ENCODE results near the gene UQCR11.

Gene UQCR11

GRCh38 chr19:1577929-1578618 is 27.2 kb downstream of the UQCR11 start:
- no peak for TF ChIP-seq EP300 (IDR thresholded peaks at IDR 0.05; ENCODE audit: borderline replicate concordance)
- TF ChIP-seq FOXM1 (IDR thresholded peaks at IDR 0.05; ENCODE audit: borderline replicate concordance, low read depth), result no peak
- no peak for TF ChIP-seq RAD21 (IDR thresholded peaks at IDR 0.05; ENCODE audit: low read depth)
- no peak for TF ChIP-seq EGR1 (IDR thresholded peaks at IDR 0.05)
- no peak for TF ChIP-seq MAX (IDR thresholded peaks at IDR 0.05)
- TF ChIP-seq TEAD4 (IDR thresholded peaks at IDR 0.05), result no peak
- TF ChIP-seq CREB1 (IDR thresholded peaks at IDR 0.05; ENCODE audit: low read depth), result no peak
- no peak for TF ChIP-seq TAF1 (IDR thresholded peaks at IDR 0.05; ENCODE audit: low read depth)
- TF ChIP-seq TCF12 (IDR thresholded peaks at IDR 0.05; ENCODE audit: low read depth), result no peak
- no peak for TF ChIP-seq ZBTB7A (IDR thresholded peaks at IDR 0.05; ENCODE audit: low read depth)

GRCh38 chr19:1577090-1577928 is 28.0 kb downstream of the UQCR11 start:
- TF ChIP-seq NFIC (IDR thresholded peaks at IDR 0.05) (no peak), CREB1 (IDR thresholded peaks at IDR 0.05; ENCODE audit: low read depth) (no peak), ZBTB7A (IDR thresholded peaks at IDR 0.05; ENCODE audit: low read depth) (0 out of 2 replicates have a peak, but pooled peaks have one; percentile 24)

GRCh38 chr19:1576242-1577089 is 28.8 kb downstream of the UQCR11 start:
- TF ChIP-seq ZBTB7A (IDR thresholded peaks at IDR 0.05; ENCODE audit: low read depth) (0 out of 2 replicates have a peak, but pooled peaks have one; percentile 18), FOXM1 (IDR thresholded peaks at IDR 0.05; ENCODE audit: borderline replicate concordance, low read depth) (no peak)

GRCh38 chr19:1575323-1576241 is 29.7 kb downstream of the UQCR11 start:
- TF ChIP-seq EGR1 (IDR thresholded peaks at IDR 0.05), result no peak
- TF ChIP-seq, protein P1, sequence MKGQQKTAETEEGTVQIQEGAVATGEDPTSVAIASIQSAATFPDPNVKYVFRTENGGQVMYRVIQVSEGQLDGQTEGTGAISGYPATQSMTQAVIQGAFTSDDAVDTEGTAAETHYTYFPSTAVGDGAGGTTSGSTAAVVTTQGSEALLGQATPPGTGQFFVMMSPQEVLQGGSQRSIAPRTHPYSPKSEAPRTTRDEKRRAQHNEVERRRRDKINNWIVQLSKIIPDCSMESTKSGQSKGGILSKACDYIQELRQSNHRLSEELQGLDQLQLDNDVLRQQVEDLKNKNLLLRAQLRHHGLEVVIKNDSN (IDR thresholded peaks at IDR 0.05), result no peak
- no peak for TF ChIP-seq TCF12 (IDR thresholded peaks at IDR 0.05; ENCODE audit: low read depth)
- no peak for TF ChIP-seq MAX (IDR thresholded peaks at IDR 0.05)
- no peak for TF ChIP-seq TEAD4 (IDR thresholded peaks at IDR 0.05)
- no peak for TF ChIP-seq CEBPB (IDR thresholded peaks at IDR 0.05)
- TF ChIP-seq RAD21 (IDR thresholded peaks at IDR 0.05; ENCODE audit: low read depth), result no peak
- TF ChIP-seq NFIC (IDR thresholded peaks at IDR 0.05), result no peak
- TF ChIP-seq, protein P2, sequence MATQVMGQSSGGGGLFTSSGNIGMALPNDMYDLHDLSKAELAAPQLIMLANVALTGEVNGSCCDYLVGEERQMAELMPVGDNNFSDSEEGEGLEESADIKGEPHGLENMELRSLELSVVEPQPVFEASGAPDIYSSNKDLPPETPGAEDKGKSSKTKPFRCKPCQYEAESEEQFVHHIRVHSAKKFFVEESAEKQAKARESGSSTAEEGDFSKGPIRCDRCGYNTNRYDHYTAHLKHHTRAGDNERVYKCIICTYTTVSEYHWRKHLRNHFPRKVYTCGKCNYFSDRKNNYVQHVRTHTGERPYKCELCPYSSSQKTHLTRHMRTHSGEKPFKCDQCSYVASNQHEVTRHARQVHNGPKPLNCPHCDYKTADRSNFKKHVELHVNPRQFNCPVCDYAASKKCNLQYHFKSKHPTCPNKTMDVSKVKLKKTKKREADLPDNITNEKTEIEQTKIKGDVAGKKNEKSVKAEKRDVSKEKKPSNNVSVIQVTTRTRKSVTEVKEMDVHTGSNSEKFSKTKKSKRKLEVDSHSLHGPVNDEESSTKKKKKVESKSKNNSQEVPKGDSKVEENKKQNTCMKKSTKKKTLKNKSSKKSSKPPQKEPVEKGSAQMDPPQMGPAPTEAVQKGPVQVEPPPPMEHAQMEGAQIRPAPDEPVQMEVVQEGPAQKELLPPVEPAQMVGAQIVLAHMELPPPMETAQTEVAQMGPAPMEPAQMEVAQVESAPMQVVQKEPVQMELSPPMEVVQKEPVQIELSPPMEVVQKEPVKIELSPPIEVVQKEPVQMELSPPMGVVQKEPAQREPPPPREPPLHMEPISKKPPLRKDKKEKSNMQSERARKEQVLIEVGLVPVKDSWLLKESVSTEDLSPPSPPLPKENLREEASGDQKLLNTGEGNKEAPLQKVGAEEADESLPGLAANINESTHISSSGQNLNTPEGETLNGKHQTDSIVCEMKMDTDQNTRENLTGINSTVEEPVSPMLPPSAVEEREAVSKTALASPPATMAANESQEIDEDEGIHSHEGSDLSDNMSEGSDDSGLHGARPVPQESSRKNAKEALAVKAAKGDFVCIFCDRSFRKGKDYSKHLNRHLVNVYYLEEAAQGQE (IDR thresholded peaks at IDR 0.05; ENCODE audit: low read depth), result no peak
- no peak for TF ChIP-seq YY1 (IDR thresholded peaks at IDR 0.05; ENCODE audit: low read depth)
- TF ChIP-seq EP300 (IDR thresholded peaks at IDR 0.05; ENCODE audit: borderline replicate concordance), result no peak
- no peak for TF ChIP-seq FOXM1 (IDR thresholded peaks at IDR 0.05; ENCODE audit: borderline replicate concordance, low read depth)
- TF ChIP-seq TAF1 (IDR thresholded peaks at IDR 0.05; ENCODE audit: low read depth), result no peak
- TF ChIP-seq ZBTB7A (IDR thresholded peaks at IDR 0.05; ENCODE audit: low read depth), result no peak
- no peak for TF ChIP-seq CREB1 (IDR thresholded peaks at IDR 0.05; ENCODE audit: low read depth)

GRCh38 chr19:1574354-1575136 is 30.7 kb downstream of the UQCR11 start:
- TF ChIP-seq ZBTB7A (IDR thresholded peaks at IDR 0.05; ENCODE audit: low read depth), result no peak
- no peak for TF ChIP-seq EGR1 (IDR thresholded peaks at IDR 0.05)
- no peak for TF ChIP-seq MAX (IDR thresholded peaks at IDR 0.05)
- TF ChIP-seq TCF12 (IDR thresholded peaks at IDR 0.05; ENCODE audit: low read depth), result no peak
- TF ChIP-seq, protein P1 (IDR thresholded peaks at IDR 0.05), result no peak
- TF ChIP-seq CEBPB (IDR thresholded peaks at IDR 0.05), result no peak
- no peak for TF ChIP-seq CREB1 (IDR thresholded peaks at IDR 0.05; ENCODE audit: low read depth)
- TF ChIP-seq FOXM1 (IDR thresholded peaks at IDR 0.05; ENCODE audit: borderline replicate concordance, low read depth), result no peak
- no peak for TF ChIP-seq RAD21 (IDR thresholded peaks at IDR 0.05; ENCODE audit: low read depth)
